ENCODE data around the gene DNAJC30. TPM values are rescaled to one million over a fixed set of nuclear protein-coding genes. Genes with fewer than 3 reads are reported as not detected.

The DNAJC30 gene
- total and polyA plus RNA-seq, 2 of the 8 experiments (the other 6 are each of a cell fraction or from before 2014, with no cell fraction given), result 6.1 to 6.3 TPM

DNA sequence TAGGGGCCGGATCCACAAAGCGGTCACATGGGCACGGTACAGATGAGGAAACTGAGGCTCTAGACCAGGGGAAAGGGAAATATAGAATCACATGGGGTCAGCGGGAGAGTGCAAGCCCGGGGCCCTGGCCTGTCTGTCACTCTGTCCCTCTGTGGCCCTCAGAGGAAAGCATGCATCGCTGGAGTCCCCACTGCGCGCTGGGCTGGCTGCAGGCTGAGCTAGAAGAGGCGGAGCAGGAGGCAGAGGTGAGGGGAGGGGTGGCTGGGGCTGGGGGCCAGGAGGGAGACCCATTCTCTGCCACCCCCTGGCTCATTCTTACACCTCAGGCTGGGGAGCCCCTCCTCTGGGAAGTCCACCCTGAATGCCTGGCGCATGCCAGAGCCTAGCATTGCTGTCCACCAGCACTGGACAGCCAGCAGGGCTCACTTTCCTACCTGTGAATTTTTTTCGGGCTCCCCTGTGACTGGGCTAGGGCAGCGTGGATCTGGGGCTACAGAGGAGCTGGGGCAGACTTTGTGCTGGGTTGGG lies 13.3 kb downstream of the DNAJC30 start:
- Histone ChIP-seq H3K79me2 (ENCODE audit: control insufficient read depth in 1 of 2, insufficient read depth in 2 of 2, low read length in 2 of 2) (no peaks in the 10 kb centered on the region), H3K9me3 (ENCODE audit: insufficient read depth in 2 of 2, low read depth in 1 of 2, low read length in 1 of 2) (no peaks in the 10 kb centered on the region), H4K8ac (ENCODE audit: extremely low read depth, insufficient read depth, low read length) (no peak overlapping the region), H3K27ac (ENCODE audit: low read depth, low read length) (no peak overlapping the region), H3K23me2 (ENCODE audit: low read depth, low read length) (peaks cover 5% of the 10 kb centered on the region; the same call in 1 of the 2 replicates), H4K91ac (replicated peaks; ENCODE audit: insufficient read length, low read length) (no peak overlapping the region), H2BK15ac (ENCODE audit: low read length) (0 out of 2 replicates have a peak overlapping the region, but pooled peaks have one; percentile 92), H3K4me3 (ENCODE audit: extremely low read depth in 1 of 4, insufficient read depth in 2 of 4, low read depth in 3 of 4, low read length in 4 of 4) (no peak overlapping the region), H3K18ac (ENCODE audit: extremely low read depth, low read length) (no peak overlapping the region; the same call in 1 of the 2 replicates), H3K4me1 (replicated peaks in 1 of 4; ENCODE audit: control insufficient read depth in 3 of 4, insufficient read depth in 4 of 4, low read length in 3 of 4) (peaks cover 0 to 20% (median 8%) of the 10 kb centered on the region in 4 experiments; a peak in 6 of 7 replicates), H3K79me1 (ENCODE audit: low read depth, low read length) (0 out of 2 replicates have a peak, but pooled peaks cover 3% of the 10 kb centered on the region), H2BK120ac (replicated peaks; ENCODE audit: low read depth, low read length) (no peak overlapping the region), H3K14ac (ENCODE audit: insufficient read length) (no peak overlapping the region), H4K20me1 (replicated peaks in 1 of 2; ENCODE audit: control insufficient read depth in 1 of 2, insufficient read depth in 2 of 2, low read length in 2 of 2) (no peaks in the 10 kb centered on the region), H2AFZ (ENCODE audit: low read length) (no peak overlapping the region), H3K4ac (replicated peaks; ENCODE audit: insufficient read length, low read depth, low read length) (no peak overlapping the region), H2AK5ac (ENCODE audit: low read depth, low read length) (no peak overlapping the region), H3K36me3 (ENCODE audit: control insufficient read depth in 2 of 4, insufficient read depth in 4 of 4, low read length in 3 of 4) (no peaks in the 10 kb centered on the region), H4K5ac (ENCODE audit: insufficient read length, low read depth, low read length) (no peak overlapping the region), H3K56ac (replicated peaks; ENCODE audit: insufficient read length, low read depth, low read length) (no peak overlapping the region), H3K23ac (ENCODE audit: insufficient read length) (no peak overlapping the region), H3K4me2 (ENCODE audit: insufficient read depth in 1 of 2, low read depth in 2 of 2, low read length in 2 of 2) (no peak overlapping the region), H2BK5ac (ENCODE audit: low read depth, low read length) (no peak overlapping the region), H3K27me3 (replicated peaks in 1 of 4; ENCODE audit: control insufficient read depth in 3 of 4, extremely low read depth in 1 of 4, insufficient read depth in 3 of 4, low read length in 3 of 4) (no peaks in the 10 kb centered on the region; a peak in 2 of 7 replicates), H2BK12ac (ENCODE audit: low read depth, low read length) (peak overlapping the region; percentile 50; the same call in 1 of the 2 replicates), H3K9ac (replicated peaks in 1 of 4; ENCODE audit: extremely low read depth in 1 of 4, low read depth in 3 of 4, low read length in 3 of 4) (no peak overlapping the region), H2BK20ac (ENCODE audit: low read length) (no peak overlapping the region)
- FAIRE-seq, result no peak
- 94% methylated on average over 6 of the region's 12 CpGs; no CpG with 5 or more reads in 1 of the 2 experiments for whole genome bisulfite sequencing, 2 experiments (ENCODE audit: extremely low coverage in 1 of 2, insufficient coverage in 1 of 2, insufficient read length in 1 of 2, insufficient replicate concordance in 2 of 2, low coverage in 1 of 2, low lambda C conversion rate in 2 of 2, missing lambda C conversion rate in 1 of 2)
- CTCF ChIA-PET (ENCODE audit: partially characterized antibody), result interaction anchor here (0.7 to 9.1 kb wide), 12 partner anchors 23 to 68 kb away, joined by 3 to 72 read pairs (median 4); no protein-coding TSS in a partner anchor
- POLR2A ChIA-PET (ENCODE audit: partially characterized antibody), result interaction anchor here (0.9 to 1.6 kb wide), 6 partner anchors 33 to 148 kb away, joined by 3 to 4 read pairs (median 3); partner anchors contain the start of gene BAZ1B
- no peak for TF ChIP-seq MAFK (IDR thresholded peaks at IDR 0.05; ENCODE audit: low read depth, low read length)
- DNase-seq (ENCODE audit: low read depth in 1 of 2, low spot score in 2 of 2), result no peak
